Ovary (tissue), 3 donors: ENCODE results near the gene FUT3.

Experiments used
- POLR2A ChIP-seq: fragments of 450-650 bp; IDR thresholded peaks from one replicate; pipeline ENCODE4 v1.6.1; 2017; ENCODE audit warnings: antibody characterized with exemption, mild to moderate bottlenecking, moderate library complexity
- TF ChIP-seq, protein P1 (sequence below), 3 donors: fragments of 450-650 bp in 2 of 3; fragments of 200-600 bp in 1 of 3; IDR thresholded peaks; one replicate each; pipeline versions ENCODE4 v1.5.1 to v1.8.0; 2016 to 2022; ENCODE audit warnings: antibody characterized with exemption in 3 of 3, mild to moderate bottlenecking in 1 of 3
- donor health status: DM: no; HTN: no; CAD: no.

DNA sequence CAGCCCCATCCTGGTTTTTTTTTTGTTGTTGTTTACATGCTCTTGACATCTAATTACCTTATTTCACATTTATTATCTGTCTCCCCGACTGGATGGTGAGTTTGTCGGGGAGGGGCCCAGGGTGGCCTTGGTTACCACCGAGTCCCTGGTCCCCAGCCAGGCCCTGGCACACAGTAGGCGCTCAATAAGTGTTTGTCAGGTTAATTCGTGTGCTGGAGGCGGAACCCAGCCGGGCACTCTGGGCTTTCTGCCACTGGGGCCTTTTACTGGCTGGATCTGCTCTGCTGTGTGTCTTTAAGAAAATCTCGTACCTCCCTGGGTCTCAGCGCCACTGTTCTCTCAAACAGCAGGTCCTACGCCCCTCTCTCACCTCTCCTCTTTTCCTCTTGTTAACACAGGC is 41.8 kb downstream of the FUT3 start:
- TF ChIP-seq POLR2A = no peak
- TF ChIP-seq, protein P1, sequence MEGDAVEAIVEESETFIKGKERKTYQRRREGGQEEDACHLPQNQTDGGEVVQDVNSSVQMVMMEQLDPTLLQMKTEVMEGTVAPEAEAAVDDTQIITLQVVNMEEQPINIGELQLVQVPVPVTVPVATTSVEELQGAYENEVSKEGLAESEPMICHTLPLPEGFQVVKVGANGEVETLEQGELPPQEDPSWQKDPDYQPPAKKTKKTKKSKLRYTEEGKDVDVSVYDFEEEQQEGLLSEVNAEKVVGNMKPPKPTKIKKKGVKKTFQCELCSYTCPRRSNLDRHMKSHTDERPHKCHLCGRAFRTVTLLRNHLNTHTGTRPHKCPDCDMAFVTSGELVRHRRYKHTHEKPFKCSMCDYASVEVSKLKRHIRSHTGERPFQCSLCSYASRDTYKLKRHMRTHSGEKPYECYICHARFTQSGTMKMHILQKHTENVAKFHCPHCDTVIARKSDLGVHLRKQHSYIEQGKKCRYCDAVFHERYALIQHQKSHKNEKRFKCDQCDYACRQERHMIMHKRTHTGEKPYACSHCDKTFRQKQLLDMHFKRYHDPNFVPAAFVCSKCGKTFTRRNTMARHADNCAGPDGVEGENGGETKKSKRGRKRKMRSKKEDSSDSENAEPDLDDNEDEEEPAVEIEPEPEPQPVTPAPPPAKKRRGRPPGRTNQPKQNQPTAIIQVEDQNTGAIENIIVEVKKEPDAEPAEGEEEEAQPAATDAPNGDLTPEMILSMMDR (IDR thresholded peaks at IDR 0.05) = no peak
